Heart left ventricle (tissue), 13 donors: Measurements from ENCODE around the gene NOC2L.

ENCODE experiments used
- POLR2A ChIP-seq, 2 donors: fragments of 450-650 bp; IDR thresholded peaks; one replicate each; pipeline ENCODE4 v1.6.1; 2017; ENCODE audit warnings: antibody characterized with exemption in 2 of 2, mild to moderate bottlenecking in 2 of 2, moderate library complexity in 2 of 2
- TF ChIP-seq, protein P1 (sequence below), 12 donors: fragments of 200-600 bp; sonication (generic) in 4 of 12; IDR thresholded peaks; one replicate each; pipeline versions ENCODE4 v1.5.0 to v1.8.0; 2018 to 2022; ENCODE audit warnings: antibody characterized with exemption in 12 of 12, mild to moderate bottlenecking in 5 of 12
- donor health status: ischemic (EF 13 %, LVEDD 7.1; RV severe dilation, severe dysfunction).
- donor health status: DM: no; HTN: yes; CAD: no.
- donor health status: DM: no; HTN: no; CAD: no.
- donor health status: ischemic (EF 25% LVEDD 6.9; RV normal size, moderate dysfunction).
- donor health status: ischemic (EF 25% LVEDD 5.7; RV mildly dilated, moderate dysfunction).
- donor health status: ischemic (EF 35%, LVEDD 5.7; RV mildly dilated, moderate dysfunction).
- donor health status: nonischemic (EF 11% LVEDD 7.7; RV severe dilation, severe dysfunction).
- donor health status: DM: yes; HTN: yes; CAD: no.
- donor health status: PGD.
- donor health status: ischemic (EF 29% LVEDD 5.4; RV normal size, mild dysfunction).
- donor health status: nonischemic (EF 23%, LVEDD 6.1; RV moderate dilation, normal function).

GRCh38 chr1:917466-918091 is 41.5 kb downstream of the NOC2L start:
- TF ChIP-seq, protein P1, sequence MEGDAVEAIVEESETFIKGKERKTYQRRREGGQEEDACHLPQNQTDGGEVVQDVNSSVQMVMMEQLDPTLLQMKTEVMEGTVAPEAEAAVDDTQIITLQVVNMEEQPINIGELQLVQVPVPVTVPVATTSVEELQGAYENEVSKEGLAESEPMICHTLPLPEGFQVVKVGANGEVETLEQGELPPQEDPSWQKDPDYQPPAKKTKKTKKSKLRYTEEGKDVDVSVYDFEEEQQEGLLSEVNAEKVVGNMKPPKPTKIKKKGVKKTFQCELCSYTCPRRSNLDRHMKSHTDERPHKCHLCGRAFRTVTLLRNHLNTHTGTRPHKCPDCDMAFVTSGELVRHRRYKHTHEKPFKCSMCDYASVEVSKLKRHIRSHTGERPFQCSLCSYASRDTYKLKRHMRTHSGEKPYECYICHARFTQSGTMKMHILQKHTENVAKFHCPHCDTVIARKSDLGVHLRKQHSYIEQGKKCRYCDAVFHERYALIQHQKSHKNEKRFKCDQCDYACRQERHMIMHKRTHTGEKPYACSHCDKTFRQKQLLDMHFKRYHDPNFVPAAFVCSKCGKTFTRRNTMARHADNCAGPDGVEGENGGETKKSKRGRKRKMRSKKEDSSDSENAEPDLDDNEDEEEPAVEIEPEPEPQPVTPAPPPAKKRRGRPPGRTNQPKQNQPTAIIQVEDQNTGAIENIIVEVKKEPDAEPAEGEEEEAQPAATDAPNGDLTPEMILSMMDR (IDR thresholded peaks at IDR 0.05): no peak
- TF ChIP-seq POLR2A (IDR thresholded peaks at IDR 0.05): no peak
